H9 (cell line): Measurements from ENCODE around the gene LPP. TPM values are rescaled to one million over a fixed set of nuclear protein-coding genes. Genes with fewer than 3 reads are reported as not detected.

ENCODE experiments used
- DNase-seq: peaks from one replicate; pipeline ENCODE4 v3.0.0-alpha.2; 2017
- H2AFZ ChIP-seq: one replicate; pipeline ENCODE4 v1.6.1; 2013; ENCODE audit warnings: mild to moderate bottlenecking, low read length, control low read depth, moderate library complexity
- H2AK5ac ChIP-seq: 2 replicates; pipeline ENCODE4 v1.6.1; 2013; ENCODE audit warnings: low read length, control low read depth, mixed read lengths; ENCODE audit not compliant: insufficient read length
- H2BK120ac ChIP-seq: one replicate; pipeline ENCODE4 v1.6.1; 2013; ENCODE audit warnings: low read depth, mild to moderate bottlenecking, low read length, control low read depth, inconsistent platforms; ENCODE audit not compliant: poor library complexity, severe bottlenecking
- H2BK12ac ChIP-seq: 2 replicates; pipeline ENCODE4 v1.6.1; 2013; ENCODE audit warnings: low read length, control low read depth, mixed read lengths, low read depth; ENCODE audit not compliant: insufficient read length
- H2BK15ac ChIP-seq: 2 replicates; pipeline ENCODE4 v1.6.1; 2013; ENCODE audit warnings: low read depth, low read length, control low read depth
- H2BK20ac ChIP-seq: one replicate; pipeline ENCODE4 v1.6.1; 2013; ENCODE audit warnings: low read depth, mild to moderate bottlenecking, low read length, control low read depth, inconsistent platforms; ENCODE audit not compliant: poor library complexity, severe bottlenecking
- H2BK5ac ChIP-seq: 2 replicates; pipeline ENCODE4 v1.6.1; 2013; ENCODE audit warnings: low read length, control low read depth, mixed read lengths; ENCODE audit not compliant: insufficient read length
- H3K14ac ChIP-seq: 2 replicates; pipeline ENCODE4 v1.6.1; 2013; ENCODE audit warnings: low read length, control low read depth; ENCODE audit not compliant: insufficient read depth
- H3K18ac ChIP-seq: 2 replicates; pipeline ENCODE4 v1.6.1; 2013; ENCODE audit warnings: low read depth, mild to moderate bottlenecking, mixed read lengths, low read length, control low read depth; ENCODE audit not compliant: insufficient read length
- H3K23ac ChIP-seq: 2 replicates; pipeline ENCODE4 v1.6.1; 2013; ENCODE audit warnings: low read length, control low read depth, mixed read lengths, low read depth; ENCODE audit not compliant: insufficient read length
- H3K23me2 ChIP-seq: 2 replicates; pipeline ENCODE4 v1.6.1; 2013; ENCODE audit warnings: low read depth, mild to moderate bottlenecking, mixed read lengths, low read length, control low read depth; ENCODE audit not compliant: insufficient read length, poor library complexity, severe bottlenecking
- H3K27ac ChIP-seq: 2 replicates; pipeline ENCODE4 v1.5.1; 2013; ENCODE audit warnings: low read length, control low read depth, mixed read lengths, low read depth; ENCODE audit not compliant: insufficient read length
- H3K27me3 ChIP-seq: 2 replicates; pipeline ENCODE4 v1.6.1; 2013; ENCODE audit warnings: low read length, control low read depth, inconsistent platforms; ENCODE audit not compliant: insufficient read depth
- H3K4ac ChIP-seq: 2 replicates; pipeline ENCODE4 v1.6.1; 2013; ENCODE audit warnings: low read depth, mild to moderate bottlenecking, control low read depth, inconsistent platforms, low read length, moderate library complexity
- H3K4me1 ChIP-seq: 2 replicates; pipeline ENCODE4 v1.6.1; 2013; ENCODE audit warnings: low read length, control low read depth, inconsistent platforms; ENCODE audit not compliant: insufficient read depth
- H3K4me2 ChIP-seq: 2 replicates; pipeline ENCODE4 v1.6.1; 2013; ENCODE audit warnings: low read length, control low read depth, mixed read lengths; ENCODE audit not compliant: insufficient read length, insufficient read depth
- H3K56ac ChIP-seq: 2 replicates; pipeline ENCODE4 v1.6.1; 2013; ENCODE audit warnings: low read depth, mild to moderate bottlenecking, mixed read lengths, low read length, control low read depth; ENCODE audit not compliant: insufficient read length
- H3K79me1 ChIP-seq: 2 replicates; pipeline ENCODE4 v1.6.1; 2013; ENCODE audit warnings: low read depth, mild to moderate bottlenecking, moderate library complexity, low read length, control low read depth, inconsistent platforms; ENCODE audit not compliant: insufficient read depth, poor library complexity, severe bottlenecking
- H3K79me2 ChIP-seq: 2 replicates; pipeline ENCODE4 v1.6.1; 2013; ENCODE audit warnings: low read length, control low read depth, inconsistent platforms; ENCODE audit not compliant: insufficient read depth
- H3K9ac ChIP-seq: 2 replicates; pipeline ENCODE4 v1.6.1; 2013; ENCODE audit warnings: low read length, control low read depth, mixed read lengths; ENCODE audit not compliant: insufficient read length; ENCODE audit errors: extremely low read depth
- H3K9me3 ChIP-seq: one replicate; pipeline ENCODE4 v1.6.1; 2013; ENCODE audit warnings: low read depth, low read length, inconsistent platforms; ENCODE audit not compliant: control insufficient read depth
- H3T11ph ChIP-seq: one replicate; pipeline ENCODE4 v1.6.1; 2013; ENCODE audit warnings: mild to moderate bottlenecking, low read length, control low read depth, inconsistent platforms
- H4K20me1 ChIP-seq: one replicate; pipeline ENCODE4 v1.6.1; 2013; ENCODE audit not compliant: control insufficient read depth, insufficient read length, insufficient read depth
- H4K5ac ChIP-seq: 2 replicates; pipeline ENCODE4 v1.6.1; 2013; ENCODE audit warnings: low read depth, mild to moderate bottlenecking, mixed read lengths, low read length, control low read depth; ENCODE audit not compliant: insufficient read length
- H4K8ac ChIP-seq: replicated peaks from 2 replicates; pipeline ENCODE4 v1.6.1; 2013; ENCODE audit warnings: low read length, control low read depth, mixed read lengths, low read depth; ENCODE audit not compliant: insufficient read length
- H4K91ac ChIP-seq: 2 replicates; pipeline ENCODE4 v1.6.1; 2013; ENCODE audit warnings: low read depth, mild to moderate bottlenecking, moderate library complexity, mixed read lengths, low read length, control low read depth; ENCODE audit not compliant: insufficient read length
- H3K27ac Mint-ChIP-seq, 3 experiments: 2 replicates in 2 of 3; 3 replicates in 1 of 3; pipeline ENCODE4 v1.8.0; 2020 to 2021; ENCODE audit warnings: mixed read lengths in 3 of 3, mild to moderate bottlenecking in 1 of 3, moderate library complexity in 1 of 3
- H3K27me3 Mint-ChIP-seq: 2 replicates; pipeline ENCODE4 v1.8.0; 2021; ENCODE audit warnings: low read depth, mild to moderate bottlenecking, moderate library complexity, mixed read lengths
- H3K36me3 Mint-ChIP-seq, 3 experiments: 2 replicates in 2 of 3; 3 replicates in 1 of 3; pipeline ENCODE4 v1.8.0; 2020 to 2021; ENCODE audit warnings: low read depth in 3 of 3, mixed read lengths in 3 of 3; ENCODE audit not compliant: insufficient read depth in 1 of 3
- H3K4me1 Mint-ChIP-seq, 2 experiments: 2 replicates each; pipeline ENCODE4 v1.8.0; 2020; ENCODE audit warnings: mixed read lengths in 2 of 2
- H3K4me3 Mint-ChIP-seq, 2 experiments: 2 replicates in 1 of 2; 3 replicates in 1 of 2; pipeline ENCODE4 v1.8.0; 2020 to 2021; ENCODE audit warnings: mild to moderate bottlenecking in 2 of 2, mixed read lengths in 2 of 2, moderate library complexity in 1 of 2
- H3K9me3 Mint-ChIP-seq, 2 experiments: 2 replicates in 1 of 2; 3 replicates in 1 of 2; pipeline ENCODE4 v1.8.0; 2020; ENCODE audit warnings: mild to moderate bottlenecking in 2 of 2, mixed read lengths in 2 of 2, moderate library complexity in 1 of 2
- WGBS: extraction: QIAGEN DNeasy Blood & Tissue Kit; methylation state at CpG from one replicate; pipeline ENCODE4 v1.1.7; 2013; ENCODE audit warnings: missing lambda C conversion rate, low lambda C conversion rate, mixed read lengths; ENCODE audit not compliant: insufficient read length; ENCODE audit errors: extremely low coverage; 5-methylcytosine and 5-hydroxymethylcytosine counted together
- total RNA-seq: library from RNA; stranded (reverse); gene quantifications from 2 replicates; pipeline ENCODE4 v1.2.1, GENCODE V29; 2021
- TF ChIP-seq, protein P1 (sequence below): fragments of 200-600 bp; sonication (generic); conservative IDR thresholded peaks from 3 replicates; pipeline ENCODE4 v1.8.0; 2021; ENCODE audit warnings: antibody characterized with exemption, mild to moderate bottlenecking

LPP gene
- total RNA-seq, 1 experiment from 2014 or later = 64.6 TPM

DNA sequence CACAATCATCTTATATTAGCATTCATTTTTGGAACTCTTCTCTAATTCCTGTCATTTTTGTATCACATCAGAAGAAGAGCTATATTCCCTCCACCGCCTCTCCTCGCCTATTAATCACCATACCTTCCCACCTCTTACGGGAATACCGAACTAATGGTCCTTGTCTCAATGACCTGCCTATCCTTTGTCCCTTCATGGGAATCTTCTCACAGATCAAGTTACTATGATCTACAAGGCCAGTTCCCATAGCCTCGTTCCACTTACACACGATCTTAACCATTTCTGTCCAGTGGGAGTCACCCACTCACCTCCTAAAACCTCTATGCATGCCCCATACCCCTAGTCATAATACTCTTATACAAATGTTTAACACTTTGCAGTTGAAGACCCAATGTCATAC, 675.2 kb downstream of the LPP start:
- no CpG with 5 or more reads among the region's 6 CpGs for WGBS
- DNase-seq = no peak
- H3K9me3 ChIP-seq = no peaks in the 10 kb centered on the region
- no peak overlapping the region for H4K8ac ChIP-seq
- H4K91ac ChIP-seq = no peak overlapping the region
- H2AK5ac ChIP-seq = no peak overlapping the region
- no peaks in the 10 kb centered on the region for H3K27me3 ChIP-seq
- no peaks in the 10 kb centered on the region for H3K9me3 Mint-ChIP-seq
- H3K4me2 ChIP-seq = no peak overlapping the region
- H3K23ac ChIP-seq = no peak overlapping the region
- no peak overlapping the region for H3K27ac Mint-ChIP-seq
- H3K18ac ChIP-seq = no peak overlapping the region
- no peak overlapping the region for H2AFZ ChIP-seq
- H3K4me3 Mint-ChIP-seq = no peak overlapping the region
- H3K79me2 ChIP-seq = no peaks in the 10 kb centered on the region
- no peak overlapping the region for H2BK120ac ChIP-seq
- peaks cover 2 to 4% of the 10 kb centered on the region in 2 experiments; a peak in 3 of 4 replicates for H3K4me1 Mint-ChIP-seq
- H3T11ph ChIP-seq = no peak overlapping the region
- H3K79me1 ChIP-seq = no peaks in the 10 kb centered on the region
- H3K23me2 ChIP-seq = no peaks in the 10 kb centered on the region
- TF ChIP-seq, protein P1, sequence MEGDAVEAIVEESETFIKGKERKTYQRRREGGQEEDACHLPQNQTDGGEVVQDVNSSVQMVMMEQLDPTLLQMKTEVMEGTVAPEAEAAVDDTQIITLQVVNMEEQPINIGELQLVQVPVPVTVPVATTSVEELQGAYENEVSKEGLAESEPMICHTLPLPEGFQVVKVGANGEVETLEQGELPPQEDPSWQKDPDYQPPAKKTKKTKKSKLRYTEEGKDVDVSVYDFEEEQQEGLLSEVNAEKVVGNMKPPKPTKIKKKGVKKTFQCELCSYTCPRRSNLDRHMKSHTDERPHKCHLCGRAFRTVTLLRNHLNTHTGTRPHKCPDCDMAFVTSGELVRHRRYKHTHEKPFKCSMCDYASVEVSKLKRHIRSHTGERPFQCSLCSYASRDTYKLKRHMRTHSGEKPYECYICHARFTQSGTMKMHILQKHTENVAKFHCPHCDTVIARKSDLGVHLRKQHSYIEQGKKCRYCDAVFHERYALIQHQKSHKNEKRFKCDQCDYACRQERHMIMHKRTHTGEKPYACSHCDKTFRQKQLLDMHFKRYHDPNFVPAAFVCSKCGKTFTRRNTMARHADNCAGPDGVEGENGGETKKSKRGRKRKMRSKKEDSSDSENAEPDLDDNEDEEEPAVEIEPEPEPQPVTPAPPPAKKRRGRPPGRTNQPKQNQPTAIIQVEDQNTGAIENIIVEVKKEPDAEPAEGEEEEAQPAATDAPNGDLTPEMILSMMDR = no peak
- H3K9ac ChIP-seq = no peak overlapping the region
- H2BK5ac ChIP-seq = no peak overlapping the region
- H3K14ac ChIP-seq = no peak overlapping the region
- no peaks in the 10 kb centered on the region for H3K27me3 Mint-ChIP-seq
- no peak overlapping the region for H3K56ac ChIP-seq
- no peaks in the 10 kb centered on the region for H3K36me3 Mint-ChIP-seq
- H4K5ac ChIP-seq = no peak overlapping the region
- H3K4me1 ChIP-seq = no peaks in the 10 kb centered on the region
- no peak overlapping the region for H2BK20ac ChIP-seq
- H2BK15ac ChIP-seq = no peak overlapping the region
- H2BK12ac ChIP-seq = no peak overlapping the region
- H4K20me1 ChIP-seq = no peaks in the 10 kb centered on the region
- no peak overlapping the region for H3K4ac ChIP-seq
- H3K27ac ChIP-seq = no peak overlapping the region
